Measurements from ENCODE around the gene FGFR3. TPM values are rescaled to one million over a fixed set of nuclear protein-coding genes. Genes with fewer than 3 reads are reported as not detected.

The FGFR3 gene
- total RNA-seq, 2 experiments from 2014 or later = 0.07 to 1.0 TPM

DNA sequence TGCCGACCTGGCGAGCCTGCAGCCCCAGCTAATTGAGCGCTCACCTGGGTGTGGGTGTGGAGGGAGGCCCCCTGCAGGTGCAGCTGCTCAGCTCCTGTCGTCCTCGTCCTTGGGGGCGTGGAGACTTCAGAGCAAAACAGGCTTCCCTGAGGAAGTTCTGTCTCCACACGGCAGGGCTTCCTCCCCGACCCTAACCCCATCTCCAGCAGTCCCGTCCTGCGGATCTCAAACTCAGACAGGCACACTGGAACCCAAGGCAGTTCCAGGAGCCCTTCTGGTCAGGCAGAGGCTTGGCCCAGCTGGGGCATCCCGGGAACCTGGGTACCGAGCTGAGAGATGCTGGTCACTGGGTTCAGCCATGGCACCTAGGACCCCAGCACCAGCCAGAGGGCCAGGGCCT lies 47.4 kb upstream of the FGFR3 start:
- Mint-ChIP-seq H3K4me3 (no peak overlapping the region), H3K9me3 (no peaks in the 10 kb centered on the region), H3K36me3 (ENCODE audit: low read depth) (peaks cover 23% of the 10 kb centered on the region), H3K4me1 (ENCODE audit: low read depth) (no peaks in the 10 kb centered on the region), H3K27me3 (peaks cover 2% of the 10 kb centered on the region), H3K27ac (no peak overlapping the region)
- ChIA-PET POLR2A (interaction anchor here (0.8 to 2.3 kb wide), 6 partner anchors 12 to 213 kb away, joined by 3 to 9 read pairs (median 4); partner anchors contain the start of gene SLBP), CTCF (interaction anchor here (0.6 to 7.6 kb wide), 17 partner anchors 9 to 164 kb away, joined by 3 to 139 read pairs (median 4); partner anchors contain the start of gene FGFR3)
- TF ChIP-seq, protein P1, sequence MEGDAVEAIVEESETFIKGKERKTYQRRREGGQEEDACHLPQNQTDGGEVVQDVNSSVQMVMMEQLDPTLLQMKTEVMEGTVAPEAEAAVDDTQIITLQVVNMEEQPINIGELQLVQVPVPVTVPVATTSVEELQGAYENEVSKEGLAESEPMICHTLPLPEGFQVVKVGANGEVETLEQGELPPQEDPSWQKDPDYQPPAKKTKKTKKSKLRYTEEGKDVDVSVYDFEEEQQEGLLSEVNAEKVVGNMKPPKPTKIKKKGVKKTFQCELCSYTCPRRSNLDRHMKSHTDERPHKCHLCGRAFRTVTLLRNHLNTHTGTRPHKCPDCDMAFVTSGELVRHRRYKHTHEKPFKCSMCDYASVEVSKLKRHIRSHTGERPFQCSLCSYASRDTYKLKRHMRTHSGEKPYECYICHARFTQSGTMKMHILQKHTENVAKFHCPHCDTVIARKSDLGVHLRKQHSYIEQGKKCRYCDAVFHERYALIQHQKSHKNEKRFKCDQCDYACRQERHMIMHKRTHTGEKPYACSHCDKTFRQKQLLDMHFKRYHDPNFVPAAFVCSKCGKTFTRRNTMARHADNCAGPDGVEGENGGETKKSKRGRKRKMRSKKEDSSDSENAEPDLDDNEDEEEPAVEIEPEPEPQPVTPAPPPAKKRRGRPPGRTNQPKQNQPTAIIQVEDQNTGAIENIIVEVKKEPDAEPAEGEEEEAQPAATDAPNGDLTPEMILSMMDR (IDR thresholded peaks at IDR 0.05) = no peak
- intact Hi-C loops (cut with micrococcal nuclease) = no loop called here
- DNase-seq (no peak), ATAC-seq (no peak)

DNA sequence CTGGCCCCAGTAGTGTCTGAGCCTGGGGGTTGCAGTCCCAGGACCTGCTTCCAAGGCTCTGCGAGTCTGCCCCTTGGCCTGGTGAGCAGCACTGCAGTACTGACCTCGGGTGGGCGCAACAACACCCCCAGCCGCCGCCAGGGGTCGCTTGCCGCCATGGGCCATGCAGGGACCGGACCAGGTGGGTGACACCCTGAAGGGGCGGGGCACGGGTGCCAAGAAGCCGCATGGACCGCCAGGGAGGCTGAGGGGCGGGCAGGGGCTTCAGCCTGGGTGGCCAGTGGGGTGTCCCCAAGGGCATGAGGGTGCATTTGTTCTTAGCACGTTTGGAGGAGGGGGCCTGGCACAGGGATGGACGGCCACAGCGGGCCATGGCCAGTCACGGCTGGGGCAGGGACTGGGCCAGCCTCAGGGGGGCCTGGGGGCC lies 46.8 kb upstream of the FGFR3 start:
- ChIA-PET CTCF (interaction anchor here (0.6 to 7.6 kb wide), 16 partner anchors 9 to 153 kb away, joined by 3 to 139 read pairs (median 4); partner anchors contain the start of genes TACC3 and TMEM129), POLR2A (interaction anchor here (1.6 to 2.7 kb wide), 3 partner anchors 9 to 70 kb away, joined by 5 to 15 read pairs (median 8); no protein-coding TSS in a partner anchor)
- Mint-ChIP-seq H3K4me3 (no peak overlapping the region), H3K4me1 (ENCODE audit: low read depth) (no peaks in the 10 kb centered on the region), H3K36me3 (ENCODE audit: low read depth) (peaks cover 18% of the 10 kb centered on the region), H3K9me3 (no peaks in the 10 kb centered on the region), H3K27me3 (peaks cover 4% of the 10 kb centered on the region), H3K27ac (no peak overlapping the region)
- peak; percentile 78 for ATAC-seq
- intact Hi-C loops (cut with micrococcal nuclease) = no loop called here
- peak; percentile 92 for DNase-seq
- TF ChIP-seq, protein P1 (IDR thresholded peaks at IDR 0.05) = peak; percentile 84

DNA sequence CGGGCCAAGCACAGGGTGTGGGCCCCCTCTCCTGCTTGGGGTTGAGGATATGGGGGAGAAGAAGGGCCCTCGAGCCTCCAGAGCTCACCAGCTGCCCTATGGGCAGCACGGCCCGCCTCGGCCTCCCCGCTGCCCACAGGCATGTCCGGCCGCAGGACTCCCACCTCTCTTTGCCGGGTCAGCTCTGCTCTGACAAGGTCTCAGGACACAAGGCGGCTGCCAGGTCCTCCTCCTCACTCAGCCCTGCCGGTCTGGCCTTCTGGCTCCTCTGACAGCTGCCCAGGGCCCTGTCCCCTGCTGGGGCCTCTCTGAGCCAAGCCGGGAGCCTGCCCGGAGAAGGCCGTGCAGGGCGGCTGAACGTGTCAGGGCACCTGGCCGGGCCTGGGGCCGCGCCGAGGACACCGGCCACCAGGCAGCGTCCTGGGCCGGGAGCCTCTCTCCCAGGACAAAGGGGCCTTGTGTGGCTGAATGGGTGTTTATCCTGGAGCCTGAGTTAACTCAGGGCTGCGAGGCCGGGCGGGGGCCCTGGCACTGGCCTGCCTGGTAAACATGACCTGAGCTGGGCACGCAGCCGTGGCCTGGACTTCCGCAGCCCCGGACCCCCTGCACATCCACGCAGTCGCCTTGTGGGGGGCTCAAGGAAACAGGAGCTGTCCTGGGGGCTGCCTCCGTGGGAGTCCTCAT lies 46.0 kb upstream of the FGFR3 start:
- Mint-ChIP-seq H3K4me3 (no peak overlapping the region), H3K27ac (no peak overlapping the region), H3K9me3 (no peaks in the 10 kb centered on the region), H3K4me1 (ENCODE audit: low read depth) (no peaks in the 10 kb centered on the region), H3K27me3 (peaks cover 4% of the 10 kb centered on the region), H3K36me3 (ENCODE audit: low read depth) (peaks cover 12% of the 10 kb centered on the region)
- ChIA-PET CTCF (interaction anchor here (0.6 to 7.6 kb wide), 19 partner anchors 9 to 153 kb away, joined by 3 to 139 read pairs (median 4); partner anchors contain the start of genes TACC3 and TMEM129), POLR2A (interaction anchor here (0.8 to 2.7 kb wide), 5 partner anchors 9 to 411 kb away, joined by 3 to 15 read pairs (median 5); no protein-coding TSS in a partner anchor)
- no peak for ATAC-seq
- DNase-seq = no peak
- TF ChIP-seq, protein P1 (IDR thresholded peaks at IDR 0.05) = no peak
- intact Hi-C loops (cut with micrococcal nuclease) = loop anchor here (1.0 kb wide), 1 partner anchor 63 kb away; no protein-coding TSS in a partner anchor

DNA sequence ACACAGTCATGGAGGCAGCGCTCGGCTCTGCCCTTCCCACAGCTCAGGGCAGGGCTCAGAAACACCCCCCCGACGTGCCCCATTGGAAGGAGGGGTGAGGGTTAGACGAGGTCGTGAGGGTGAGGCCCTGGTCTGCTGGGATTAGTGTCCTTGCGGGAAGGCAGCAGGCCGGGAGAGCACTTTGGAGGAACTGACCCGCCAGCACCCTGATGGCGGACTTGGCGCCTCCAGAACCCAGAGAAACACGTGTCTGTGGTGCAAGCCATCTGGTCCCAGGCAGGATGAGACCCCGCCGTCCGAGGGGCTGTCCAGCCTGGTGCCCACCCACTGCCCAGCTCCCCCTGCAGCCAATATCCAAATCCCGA lies 45.5 kb upstream of the FGFR3 start:
- ATAC-seq (no peak), DNase-seq (no peak)
- intact Hi-C loops (cut with micrococcal nuclease) = loop anchor here (1.0 kb wide), 1 partner anchor 63 kb away; no protein-coding TSS in a partner anchor
- TF ChIP-seq, protein P1 (IDR thresholded peaks at IDR 0.05) = no peak
- ChIA-PET CTCF (interaction anchor here (0.6 to 7.6 kb wide), 15 partner anchors 14 to 491 kb away, joined by 3 to 139 read pairs (median 5); partner anchors contain the start of genes TACC3 and TMEM129), POLR2A (interaction anchor here (0.8 to 2.7 kb wide), 6 partner anchors 10 to 411 kb away, joined by 3 to 15 read pairs (median 4); no protein-coding TSS in a partner anchor)
- no peaks in the 10 kb centered on the region for H3K4me1 Mint-ChIP-seq (ENCODE audit: low read depth)
- no peaks in the 10 kb centered on the region for H3K9me3 Mint-ChIP-seq
- H3K27ac Mint-ChIP-seq = no peak overlapping the region
- H3K27me3 Mint-ChIP-seq = peaks cover 4% of the 10 kb centered on the region
- no peak overlapping the region for H3K4me3 Mint-ChIP-seq
- H3K36me3 Mint-ChIP-seq (ENCODE audit: low read depth) = peaks cover 12% of the 10 kb centered on the region
